Prostate gland (tissue), 2 donors: ENCODE measurements around the gene TPT1.

Experiments used
- POLR2AphosphoS5 ChIP-seq: sonication (generic); formaldehyde crosslinking; IDR thresholded peaks from one replicate; pipeline ENCODE4 v1.6.1; 2017; ENCODE audit warnings: antibody characterized with exemption
- TF ChIP-seq, protein P1 (sequence below), 4 experiments: fragments of 200-600 bp in 2 of 4; fragments of 450-650 bp in 2 of 4; sonication (generic) in 2 of 4; IDR thresholded peaks; 1 replicate in 3 of 4; 2 replicates in 1 of 4; pipeline ENCODE4 v1.5.1; 2016 to 2019; ENCODE audit warnings: antibody characterized with exemption in 4 of 4, mild to moderate bottlenecking in 2 of 4, moderate library complexity in 2 of 4

DNA sequence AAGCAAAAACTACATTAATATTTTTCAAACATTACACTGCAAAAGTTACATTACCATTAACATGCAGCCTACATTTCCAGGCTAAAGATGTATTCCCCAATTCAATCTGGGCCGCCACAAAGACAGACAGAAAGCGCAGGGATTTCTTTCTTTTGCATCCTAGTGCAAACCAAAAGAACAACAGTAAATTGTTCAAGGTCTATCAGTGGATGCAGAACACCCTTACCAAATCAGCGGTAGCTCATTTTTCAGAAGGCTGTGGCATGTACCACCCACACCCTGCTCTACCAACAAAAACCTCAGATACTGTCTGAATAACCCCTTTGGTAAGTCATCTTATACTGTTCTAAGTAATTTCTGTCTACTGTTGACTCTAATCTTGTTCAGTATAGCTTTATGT is 3.6 kb downstream of the TPT1 start:
- TF ChIP-seq, protein P1, sequence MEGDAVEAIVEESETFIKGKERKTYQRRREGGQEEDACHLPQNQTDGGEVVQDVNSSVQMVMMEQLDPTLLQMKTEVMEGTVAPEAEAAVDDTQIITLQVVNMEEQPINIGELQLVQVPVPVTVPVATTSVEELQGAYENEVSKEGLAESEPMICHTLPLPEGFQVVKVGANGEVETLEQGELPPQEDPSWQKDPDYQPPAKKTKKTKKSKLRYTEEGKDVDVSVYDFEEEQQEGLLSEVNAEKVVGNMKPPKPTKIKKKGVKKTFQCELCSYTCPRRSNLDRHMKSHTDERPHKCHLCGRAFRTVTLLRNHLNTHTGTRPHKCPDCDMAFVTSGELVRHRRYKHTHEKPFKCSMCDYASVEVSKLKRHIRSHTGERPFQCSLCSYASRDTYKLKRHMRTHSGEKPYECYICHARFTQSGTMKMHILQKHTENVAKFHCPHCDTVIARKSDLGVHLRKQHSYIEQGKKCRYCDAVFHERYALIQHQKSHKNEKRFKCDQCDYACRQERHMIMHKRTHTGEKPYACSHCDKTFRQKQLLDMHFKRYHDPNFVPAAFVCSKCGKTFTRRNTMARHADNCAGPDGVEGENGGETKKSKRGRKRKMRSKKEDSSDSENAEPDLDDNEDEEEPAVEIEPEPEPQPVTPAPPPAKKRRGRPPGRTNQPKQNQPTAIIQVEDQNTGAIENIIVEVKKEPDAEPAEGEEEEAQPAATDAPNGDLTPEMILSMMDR (IDR thresholded peaks at IDR 0.05): no peak
- no peak for TF ChIP-seq POLR2AphosphoS5
